ENCODE results near the gene MOGAT3.

The MOGAT3 gene

GRCh38 chr7:101201695-101202602, 1.1 kb upstream of the MOGAT3 start:
- TF ChIP-seq GATA3 (IDR thresholded peaks at IDR 0.05; ENCODE audit: low read depth, low read length) (no peak), GATA2 (IDR thresholded peaks at IDR 0.05; ENCODE audit: low read depth, low read length) (no peak)

- TF ChIP-seq GATA3 (IDR thresholded peaks at IDR 0.05; ENCODE audit: low read depth, low read length) (no peak), GATA2 (IDR thresholded peaks at IDR 0.05; ENCODE audit: low read depth, low read length) (no peak)
Observed at GRCh38 chr7:101200504-101200861, 353 bp downstream of the MOGAT3 start.

- TF ChIP-seq GATA2 (IDR thresholded peaks at IDR 0.05; ENCODE audit: low read depth, low read length), result no peak
- TF ChIP-seq GATA3 (IDR thresholded peaks at IDR 0.05; ENCODE audit: low read depth, low read length), result no peak
Observed at GRCh38 chr7:101198476-101198875, 2.4 kb downstream of the MOGAT3 start.

GRCh38 chr7:101197991-101198390, 2.8 kb downstream of the MOGAT3 start:
- TF ChIP-seq GATA3 (IDR thresholded peaks at IDR 0.05; ENCODE audit: low read depth, low read length) (no peak), GATA2 (IDR thresholded peaks at IDR 0.05; ENCODE audit: low read depth, low read length) (no peak)

GRCh38 chr7:101195884-101196283, 5.0 kb downstream of the MOGAT3 start:
- no peak for TF ChIP-seq GATA3 (IDR thresholded peaks at IDR 0.05; ENCODE audit: low read depth, low read length)
- no peak for TF ChIP-seq GATA2 (IDR thresholded peaks at IDR 0.05; ENCODE audit: low read depth, low read length)

GRCh38 chr7:101189109-101189508, 11.7 kb downstream of the MOGAT3 start:
- TF ChIP-seq GATA3 (IDR thresholded peaks at IDR 0.05; ENCODE audit: low read depth, low read length) (no peak), GATA2 (IDR thresholded peaks at IDR 0.05; ENCODE audit: low read depth, low read length) (no peak)

GRCh38 chr7:101186844-101187428, 13.9 kb downstream of the MOGAT3 start:
- no peak for TF ChIP-seq GATA2 (IDR thresholded peaks at IDR 0.05; ENCODE audit: low read depth, low read length)

GRCh38 chr7:101186194-101186593, 14.6 kb downstream of the MOGAT3 start:
- TF ChIP-seq GATA2 (IDR thresholded peaks at IDR 0.05; ENCODE audit: low read depth, low read length) (no peak), GATA3 (IDR thresholded peaks at IDR 0.05; ENCODE audit: low read depth, low read length) (no peak)

GRCh38 chr7:101185258-101185839, 15.5 kb downstream of the MOGAT3 start:
- TF ChIP-seq GATA3 (IDR thresholded peaks at IDR 0.05; ENCODE audit: low read depth, low read length) (no peak), GATA2 (IDR thresholded peaks at IDR 0.05; ENCODE audit: low read depth, low read length) (no peak)

- TF ChIP-seq GATA3 (IDR thresholded peaks at IDR 0.05; ENCODE audit: low read depth, low read length), result no peak
- TF ChIP-seq GATA2 (IDR thresholded peaks at IDR 0.05; ENCODE audit: low read depth, low read length), result no peak
Observed at GRCh38 chr7:101180130-101180755, 20.6 kb downstream of the MOGAT3 start, which contains the start of gene NAT16. TSS of gene NAT16 (minus strand) at chr7:101180293. CDS start at chr7:101174807, 5,486 bp downstream.

GRCh38 chr7:101179713-101180112, 21.1 kb downstream of the MOGAT3 start:
- no peak for TF ChIP-seq GATA2 (IDR thresholded peaks at IDR 0.05; ENCODE audit: low read depth, low read length)
- TF ChIP-seq GATA3 (IDR thresholded peaks at IDR 0.05; ENCODE audit: low read depth, low read length), result no peak

GRCh38 chr7:101179117-101179516, 21.7 kb downstream of the MOGAT3 start:
- TF ChIP-seq GATA3 (IDR thresholded peaks at IDR 0.05; ENCODE audit: low read depth, low read length) (no peak), GATA2 (IDR thresholded peaks at IDR 0.05; ENCODE audit: low read depth, low read length) (no peak)

- no peak for TF ChIP-seq GATA3 (IDR thresholded peaks at IDR 0.05; ENCODE audit: low read depth, low read length)
- no peak for TF ChIP-seq GATA2 (IDR thresholded peaks at IDR 0.05; ENCODE audit: low read depth, low read length)
Observed at GRCh38 chr7:101177644-101178043, 23.2 kb downstream of the MOGAT3 start.

- no peak for TF ChIP-seq GATA2 (IDR thresholded peaks at IDR 0.05; ENCODE audit: low read depth, low read length)
- TF ChIP-seq GATA3 (IDR thresholded peaks at IDR 0.05; ENCODE audit: low read depth, low read length), result no peak
Observed at GRCh38 chr7:101175664-101176063, 25.2 kb downstream of the MOGAT3 start.

Data from SH-SY5Y (cell line).